Measurements from ENCODE around the gene INTS1.

- TF ChIP-seq CTCF (IDR thresholded peaks at IDR 0.05): no peak
- TF ChIP-seq POLR2A (IDR thresholded peaks at IDR 0.05): no peak
- TF ChIP-seq EP300 (IDR thresholded peaks at IDR 0.05): no peak
Measured at GRCh38 chr7:1450987-1451386, 53.2 kb downstream of the INTS1 start.

All from sigmoid colon (tissue), 4 donors.